ENCODE data around the gene AGAP1.

Gene AGAP1

DNA sequence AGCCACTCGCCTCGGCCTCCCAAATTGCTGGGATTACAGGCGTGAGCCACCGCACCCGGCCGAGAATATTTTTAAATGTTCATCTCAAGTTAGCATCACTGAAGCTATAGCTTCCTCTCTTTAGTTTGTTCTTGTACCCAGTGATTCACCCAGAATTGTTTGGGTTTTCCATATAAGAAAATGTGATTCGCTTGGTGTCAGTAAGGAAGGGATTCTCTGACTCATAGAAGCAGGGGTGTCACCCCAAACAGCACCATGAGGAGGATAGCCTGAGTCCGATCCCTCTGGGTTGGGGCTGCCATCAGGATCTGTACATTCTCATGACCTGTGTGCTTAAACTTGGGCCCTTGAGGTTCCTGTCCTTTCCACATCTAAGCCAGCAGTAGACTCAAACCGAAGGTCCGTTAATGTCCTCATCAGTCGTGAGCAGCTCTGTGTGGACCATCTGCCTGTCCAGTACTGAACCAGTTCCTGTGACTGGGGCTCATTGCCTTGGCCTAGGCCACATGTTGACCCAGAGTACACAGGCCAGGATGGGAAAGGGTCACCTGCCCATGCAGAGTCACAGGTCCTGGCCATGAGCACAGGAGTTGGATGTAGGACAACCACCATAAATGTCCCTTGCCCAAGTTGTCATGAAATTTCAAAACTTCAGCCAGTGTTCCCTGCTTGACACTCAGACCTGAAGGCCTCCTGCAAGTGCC lies 362.5 kb downstream of the AGAP1 start:
- H3K4me3 ChIP-seq (ENCODE audit: low read depth, low read length), result no peak overlapping the region

- H3K4me3 ChIP-seq (ENCODE audit: low read depth, low read length), result no peak overlapping the region
Observed at GRCh38 chr2:235857598-235857997, 363.8 kb downstream of the AGAP1 start.

GRCh38 chr2:235858881-235859280 lies 365.0 kb downstream of the AGAP1 start:
- H3K4me3 ChIP-seq (ENCODE audit: low read depth, low read length), result no peak overlapping the region

- H3K4me3 ChIP-seq (ENCODE audit: low read depth, low read length), result no peak overlapping the region
Observed at GRCh38 chr2:235859651-235860050, 365.8 kb downstream of the AGAP1 start.

DNA sequence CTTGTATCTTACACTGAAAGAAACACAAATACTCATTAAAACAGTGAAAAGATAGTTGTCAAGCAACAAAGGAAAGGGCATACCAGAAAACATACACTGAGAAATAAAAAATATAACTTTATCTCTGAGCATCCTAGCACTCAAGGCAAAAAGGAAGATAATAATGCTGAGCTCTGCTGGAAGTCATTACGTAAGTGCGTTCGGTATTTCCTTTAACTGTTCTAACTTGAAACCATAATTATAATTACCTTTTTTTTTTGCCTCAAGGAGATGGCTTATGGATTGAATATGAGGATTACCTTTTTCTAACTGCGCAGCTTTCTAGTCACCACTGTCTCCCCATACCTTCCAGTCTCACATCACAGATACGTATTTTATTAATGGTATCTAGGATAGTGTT lies 366.3 kb downstream of the AGAP1 start:
- H3K4me3 ChIP-seq (ENCODE audit: low read depth, low read length), result no peak overlapping the region

GRCh38 chr2:235860871-235861270 lies 367.0 kb downstream of the AGAP1 start:
- H3K4me3 ChIP-seq (ENCODE audit: low read depth, low read length), result no peak overlapping the region

DNA sequence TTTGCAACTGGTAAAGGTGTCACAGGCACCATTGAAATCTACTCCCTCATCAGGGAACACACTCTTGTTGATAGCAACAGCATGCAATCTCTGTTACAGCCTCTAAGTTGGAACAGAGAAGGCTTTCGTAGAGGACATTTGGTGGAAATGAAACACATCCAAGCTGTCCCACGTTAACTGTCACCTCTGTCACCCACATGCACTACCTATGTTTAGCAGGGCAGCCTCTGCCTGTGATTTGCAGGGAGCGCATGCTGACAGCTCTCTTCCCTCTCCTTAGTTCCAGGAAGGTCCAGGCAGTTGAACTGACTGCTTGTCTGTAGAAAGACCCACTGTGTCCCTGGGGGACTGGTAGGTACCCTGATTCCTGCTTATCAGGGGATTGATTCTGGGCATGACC lies 367.5 kb downstream of the AGAP1 start:
- no peak overlapping the region for H3K4me3 ChIP-seq (ENCODE audit: low read depth, low read length)

- no peak overlapping the region for H3K4me3 ChIP-seq (ENCODE audit: low read depth, low read length)
Observed at GRCh38 chr2:235863414-235863813, 369.6 kb downstream of the AGAP1 start.

DNA sequence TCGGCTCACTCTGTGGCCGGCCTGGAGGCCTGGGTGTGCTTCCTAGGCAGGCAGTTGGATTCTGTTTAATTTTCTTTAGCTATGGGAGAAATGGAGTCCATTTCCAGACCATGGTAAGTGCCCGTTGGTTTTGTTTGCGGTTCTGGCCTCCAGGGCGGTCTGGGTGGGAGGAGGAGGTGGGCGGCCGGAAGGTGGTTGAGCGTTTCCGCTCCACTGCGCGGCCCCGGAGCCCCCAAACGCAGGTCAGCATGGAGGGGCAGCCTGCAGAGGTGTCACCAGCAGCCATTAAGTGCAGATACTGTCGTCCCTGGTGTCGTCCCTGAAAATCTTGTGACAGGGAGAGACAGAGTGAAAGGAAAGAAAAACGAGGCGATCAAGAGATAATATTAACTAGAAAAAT lies 370.5 kb downstream of the AGAP1 start:
- no peak overlapping the region for H3K4me3 ChIP-seq (ENCODE audit: low read depth, low read length)

GRCh38 chr2:235864733-235865515 lies 371.1 kb downstream of the AGAP1 start:
- no peak overlapping the region for H3K4me3 ChIP-seq (ENCODE audit: low read depth, low read length)

GRCh38 chr2:235866373-235866772 lies 372.5 kb downstream of the AGAP1 start:
- no peak overlapping the region for H3K4me3 ChIP-seq (ENCODE audit: low read depth, low read length)

GRCh38 chr2:235868224-235868623 lies 374.4 kb downstream of the AGAP1 start:
- H3K4me3 ChIP-seq (ENCODE audit: low read depth, low read length), result no peak overlapping the region

GRCh38 chr2:235868645-235869044 lies 374.8 kb downstream of the AGAP1 start:
- H3K4me3 ChIP-seq (ENCODE audit: low read depth, low read length), result no peak overlapping the region

DNA sequence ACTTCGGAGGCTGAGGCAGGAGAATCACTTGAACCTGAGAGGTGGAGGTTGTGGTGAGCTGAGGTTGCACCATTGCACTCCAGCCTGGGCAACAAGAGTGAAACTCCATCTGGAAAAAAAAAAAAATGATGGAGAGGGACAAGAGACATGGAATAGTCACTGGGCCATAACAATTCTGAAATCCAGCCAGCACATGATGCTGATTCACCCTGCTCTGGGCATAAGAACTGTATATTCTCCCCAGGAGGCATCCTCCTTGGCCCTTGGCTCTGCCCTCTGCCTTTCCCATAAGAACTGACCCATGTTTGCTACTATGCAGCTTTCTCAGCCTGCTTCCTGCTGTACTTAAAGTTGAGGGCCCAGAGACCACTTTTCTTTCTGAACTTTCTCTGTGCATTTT lies 376.7 kb downstream of the AGAP1 start:
- H3K4me3 ChIP-seq (ENCODE audit: low read depth, low read length), result no peak overlapping the region

- H3K4me3 ChIP-seq (ENCODE audit: low read depth, low read length), result no peak overlapping the region
Observed at GRCh38 chr2:235876099-235876679, 382.3 kb downstream of the AGAP1 start.

DNA sequence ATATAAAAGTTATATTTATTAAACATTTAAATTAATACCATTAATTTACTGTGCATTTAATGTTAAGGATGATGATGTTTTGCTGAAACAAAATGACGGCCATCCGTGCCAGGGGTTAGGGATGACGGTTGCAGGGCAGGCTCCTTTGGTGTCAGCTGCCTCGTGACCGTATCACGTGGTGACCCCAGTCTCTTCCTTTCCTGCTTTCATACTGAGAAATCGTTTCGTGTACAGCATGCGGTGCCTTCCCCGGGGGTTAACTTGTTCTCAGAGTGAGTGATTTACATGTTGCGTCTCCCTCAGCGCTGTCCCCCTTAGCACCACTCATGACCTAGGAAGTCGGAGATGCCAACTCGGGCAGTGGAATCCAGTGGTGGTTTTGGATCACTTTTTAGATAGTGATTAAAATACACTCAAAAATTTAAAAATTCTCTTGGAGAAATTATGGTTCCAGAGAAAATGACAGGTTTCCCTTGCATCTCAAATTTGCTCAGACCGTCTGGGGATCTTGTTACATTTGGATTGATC lies 383.5 kb downstream of the AGAP1 start:
- no peak overlapping the region for H3K4me3 ChIP-seq (ENCODE audit: low read depth, low read length)

DNA sequence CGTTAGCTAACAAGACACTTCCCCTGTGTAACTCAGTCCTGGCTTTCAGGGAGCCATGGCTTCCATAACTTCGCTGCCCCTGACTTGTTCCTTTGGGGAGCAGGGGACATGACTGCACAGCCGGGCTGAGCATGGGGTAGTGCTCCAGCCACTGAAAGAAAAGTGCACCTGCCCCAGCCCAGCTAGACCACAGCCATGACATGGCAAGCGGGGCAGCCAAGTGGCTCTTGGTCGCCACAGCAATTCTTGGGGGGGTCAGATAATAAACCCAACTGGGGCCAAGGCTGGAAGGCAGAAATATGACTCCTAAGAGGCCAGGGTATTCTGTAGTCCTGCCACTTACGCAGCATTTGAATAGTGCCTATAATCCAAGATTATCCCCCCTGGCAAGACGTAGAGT lies 385.3 kb downstream of the AGAP1 start:
- no peak overlapping the region for H3K4me3 ChIP-seq (ENCODE audit: low read depth, low read length)

- no peak overlapping the region for H3K4me3 ChIP-seq (ENCODE audit: low read depth, low read length)
Observed at GRCh38 chr2:235883675-235884074, 389.8 kb downstream of the AGAP1 start.

DNA sequence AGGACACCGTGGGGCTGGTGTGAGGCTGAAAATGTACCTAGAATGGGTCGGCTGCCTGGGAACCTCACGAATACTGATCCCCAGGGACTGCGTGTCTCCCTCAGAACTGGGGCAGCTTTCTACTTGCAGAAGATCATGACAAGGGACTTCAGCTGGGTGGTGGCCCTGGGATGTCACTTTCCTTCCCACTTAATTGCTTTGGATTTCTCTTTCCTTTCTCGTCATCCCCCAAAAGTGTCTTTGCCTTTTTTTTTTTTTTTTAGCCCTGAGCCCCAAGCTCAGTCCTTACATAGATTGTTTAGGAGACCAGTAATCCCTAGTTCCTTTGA lies 395.4 kb downstream of the AGAP1 start:
- no peak overlapping the region for H3K4me3 ChIP-seq (ENCODE audit: low read depth, low read length)

- no peak overlapping the region for H3K4me3 ChIP-seq (ENCODE audit: low read depth, low read length)
Observed at GRCh38 chr2:235893129-235893698, 399.4 kb downstream of the AGAP1 start.

DNA sequence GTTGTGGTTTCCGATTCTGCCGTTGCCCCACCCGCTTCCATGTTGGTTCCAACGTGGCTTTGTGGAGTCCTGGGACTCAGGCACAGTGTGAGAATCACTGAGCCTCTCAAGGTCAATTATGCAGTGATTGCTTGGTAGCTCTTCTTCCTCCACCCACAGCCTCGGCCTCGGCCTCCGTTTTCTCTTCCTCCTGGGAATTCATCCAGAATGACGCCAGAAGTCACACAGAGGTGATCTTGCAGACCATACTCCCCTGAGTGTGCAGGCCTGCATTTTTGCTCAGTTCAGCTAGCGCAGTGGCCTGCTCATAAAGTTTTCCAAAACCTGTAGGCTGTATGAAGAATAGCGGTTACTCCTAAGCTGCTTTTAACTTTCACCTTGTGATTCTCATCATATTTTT lies 401.0 kb downstream of the AGAP1 start:
- H3K4me3 ChIP-seq (ENCODE audit: low read depth, low read length), result no peak overlapping the region

DNA sequence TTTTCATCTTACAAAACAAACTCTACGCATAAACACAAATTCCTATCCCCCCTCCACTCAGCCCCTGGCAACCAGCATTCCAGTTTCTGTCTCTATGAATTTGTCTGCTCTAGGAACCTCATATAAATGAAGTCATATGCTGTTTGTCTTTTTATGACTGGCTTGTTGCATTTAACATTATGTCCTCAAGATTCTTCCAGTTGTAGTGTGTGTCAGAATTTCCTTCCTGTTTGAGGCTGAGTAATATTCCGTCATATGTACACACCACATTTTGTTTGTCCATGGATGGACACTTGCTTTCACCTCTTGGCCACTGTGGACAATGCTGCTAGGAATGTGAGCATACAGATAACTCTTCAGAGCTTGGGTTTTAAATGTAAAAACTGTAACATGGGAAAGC lies 402.2 kb downstream of the AGAP1 start:
- H3K4me3 ChIP-seq (ENCODE audit: low read depth, low read length), result no peak overlapping the region

All from iPS-11a (cell line).